ENCODE data around the gene CMPK2. TPM values are rescaled to one million over a fixed set of nuclear protein-coding genes. Genes with fewer than 3 reads are reported as not detected.

CMPK2 gene
- total and polyA plus RNA-seq, 9 of the 15 experiments (the other 6 are each of a cell fraction or from before 2014, with no cell fraction given) = 2.6 to 10.5 (median 5.0) TPM

DNA sequence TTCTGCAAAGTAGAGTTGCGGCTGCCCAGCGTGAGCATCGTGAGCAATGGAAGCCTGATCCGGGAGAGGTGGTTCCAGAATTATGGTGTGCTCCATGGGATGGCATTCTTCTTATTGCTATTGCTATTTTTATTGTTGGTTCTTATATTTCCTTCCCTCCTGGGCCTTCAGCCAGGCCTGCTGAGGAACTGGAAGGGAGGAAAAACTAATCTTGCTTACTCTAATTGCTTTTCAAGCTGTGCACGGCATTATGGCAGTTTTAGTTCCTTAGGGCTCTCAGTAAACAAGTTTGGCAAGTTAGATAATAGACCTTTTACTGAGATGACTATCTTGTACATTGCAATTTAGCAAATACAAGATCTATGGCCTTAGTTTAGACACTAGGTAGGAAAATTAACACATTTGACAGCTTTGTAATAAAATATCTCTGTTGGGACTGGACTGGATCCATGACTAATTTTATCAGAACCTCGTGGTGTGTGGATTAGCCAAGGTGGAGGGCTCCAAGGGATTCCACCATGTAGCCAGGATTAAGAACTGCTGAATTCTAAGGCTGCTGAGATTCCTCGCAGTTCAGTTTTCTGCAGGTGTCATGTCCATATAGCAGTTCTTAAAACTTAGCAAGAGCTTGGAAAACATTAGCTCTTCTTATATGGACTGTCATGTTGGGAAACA, 17.9 kb upstream of the CMPK2 start (continued):
- TF ChIP-seq GATAD2A (IDR thresholded peaks at IDR 0.05) = no peak
- 0 out of 2 replicates have a peak, but pooled peaks have one; percentile 8 for TF ChIP-seq SMARCA4 (IDR thresholded peaks at IDR 0.05)
- TF ChIP-seq CCAR2 (IDR thresholded peaks at IDR 0.05; ENCODE audit: low read depth, low read length) = no peak
- peak; percentile 57 to 70; a peak in 3 of 4 replicates for TF ChIP-seq KDM1A (IDR thresholded peaks at IDR 0.05)
- 0 out of 2 replicates have a peak, but pooled peaks have one; percentile 27 for TF ChIP-seq GATA2 (CRISPR knock-in tag; IDR thresholded peaks at IDR 0.05)
- TF ChIP-seq, protein P1, sequence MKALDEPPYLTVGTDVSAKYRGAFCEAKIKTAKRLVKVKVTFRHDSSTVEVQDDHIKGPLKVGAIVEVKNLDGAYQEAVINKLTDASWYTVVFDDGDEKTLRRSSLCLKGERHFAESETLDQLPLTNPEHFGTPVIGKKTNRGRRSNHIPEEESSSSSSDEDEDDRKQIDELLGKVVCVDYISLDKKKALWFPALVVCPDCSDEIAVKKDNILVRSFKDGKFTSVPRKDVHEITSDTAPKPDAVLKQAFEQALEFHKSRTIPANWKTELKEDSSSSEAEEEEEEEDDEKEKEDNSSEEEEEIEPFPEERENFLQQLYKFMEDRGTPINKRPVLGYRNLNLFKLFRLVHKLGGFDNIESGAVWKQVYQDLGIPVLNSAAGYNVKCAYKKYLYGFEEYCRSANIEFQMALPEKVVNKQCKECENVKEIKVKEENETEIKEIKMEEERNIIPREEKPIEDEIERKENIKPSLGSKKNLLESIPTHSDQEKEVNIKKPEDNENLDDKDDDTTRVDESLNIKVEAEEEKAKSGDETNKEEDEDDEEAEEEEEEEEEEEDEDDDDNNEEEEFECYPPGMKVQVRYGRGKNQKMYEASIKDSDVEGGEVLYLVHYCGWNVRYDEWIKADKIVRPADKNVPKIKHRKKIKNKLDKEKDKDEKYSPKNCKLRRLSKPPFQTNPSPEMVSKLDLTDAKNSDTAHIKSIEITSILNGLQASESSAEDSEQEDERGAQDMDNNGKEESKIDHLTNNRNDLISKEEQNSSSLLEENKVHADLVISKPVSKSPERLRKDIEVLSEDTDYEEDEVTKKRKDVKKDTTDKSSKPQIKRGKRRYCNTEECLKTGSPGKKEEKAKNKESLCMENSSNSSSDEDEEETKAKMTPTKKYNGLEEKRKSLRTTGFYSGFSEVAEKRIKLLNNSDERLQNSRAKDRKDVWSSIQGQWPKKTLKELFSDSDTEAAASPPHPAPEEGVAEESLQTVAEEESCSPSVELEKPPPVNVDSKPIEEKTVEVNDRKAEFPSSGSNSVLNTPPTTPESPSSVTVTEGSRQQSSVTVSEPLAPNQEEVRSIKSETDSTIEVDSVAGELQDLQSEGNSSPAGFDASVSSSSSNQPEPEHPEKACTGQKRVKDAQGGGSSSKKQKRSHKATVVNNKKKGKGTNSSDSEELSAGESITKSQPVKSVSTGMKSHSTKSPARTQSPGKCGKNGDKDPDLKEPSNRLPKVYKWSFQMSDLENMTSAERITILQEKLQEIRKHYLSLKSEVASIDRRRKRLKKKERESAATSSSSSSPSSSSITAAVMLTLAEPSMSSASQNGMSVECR (CRISPR knock-in tag; IDR thresholded peaks at IDR 0.05) = no peak
- peak; percentile 46; the same call in 1 of the 2 replicates for TF ChIP-seq CBFA2T2 (conservative IDR thresholded peaks at IDR 0.05)
- TF ChIP-seq ZNF699 (CRISPR knock-in tag; IDR thresholded peaks at IDR 0.05; ENCODE audit: insufficient replicate concordance) = no peak
- TF ChIP-seq, protein P2, sequence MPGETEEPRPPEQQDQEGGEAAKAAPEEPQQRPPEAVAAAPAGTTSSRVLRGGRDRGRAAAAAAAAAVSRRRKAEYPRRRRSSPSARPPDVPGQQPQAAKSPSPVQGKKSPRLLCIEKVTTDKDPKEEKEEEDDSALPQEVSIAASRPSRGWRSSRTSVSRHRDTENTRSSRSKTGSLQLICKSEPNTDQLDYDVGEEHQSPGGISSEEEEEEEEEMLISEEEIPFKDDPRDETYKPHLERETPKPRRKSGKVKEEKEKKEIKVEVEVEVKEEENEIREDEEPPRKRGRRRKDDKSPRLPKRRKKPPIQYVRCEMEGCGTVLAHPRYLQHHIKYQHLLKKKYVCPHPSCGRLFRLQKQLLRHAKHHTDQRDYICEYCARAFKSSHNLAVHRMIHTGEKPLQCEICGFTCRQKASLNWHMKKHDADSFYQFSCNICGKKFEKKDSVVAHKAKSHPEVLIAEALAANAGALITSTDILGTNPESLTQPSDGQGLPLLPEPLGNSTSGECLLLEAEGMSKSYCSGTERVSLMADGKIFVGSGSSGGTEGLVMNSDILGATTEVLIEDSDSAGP (CRISPR knock-in tag; IDR thresholded peaks at IDR 0.05) = no peak
- TF ChIP-seq TRIM28 (IDR thresholded peaks at IDR 0.05) = no peak
- TF ChIP-seq, protein P3, sequence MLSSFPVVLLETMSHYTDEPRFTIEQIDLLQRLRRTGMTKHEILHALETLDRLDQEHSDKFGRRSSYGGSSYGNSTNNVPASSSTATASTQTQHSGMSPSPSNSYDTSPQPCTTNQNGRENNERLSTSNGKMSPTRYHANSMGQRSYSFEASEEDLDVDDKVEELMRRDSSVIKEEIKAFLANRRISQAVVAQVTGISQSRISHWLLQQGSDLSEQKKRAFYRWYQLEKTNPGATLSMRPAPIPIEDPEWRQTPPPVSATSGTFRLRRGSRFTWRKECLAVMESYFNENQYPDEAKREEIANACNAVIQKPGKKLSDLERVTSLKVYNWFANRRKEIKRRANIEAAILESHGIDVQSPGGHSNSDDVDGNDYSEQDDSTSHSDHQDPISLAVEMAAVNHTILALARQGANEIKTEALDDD (IDR thresholded peaks at IDR 0.05) = peak; percentile 88
- TF ChIP-seq ZNF644 (tag; IDR thresholded peaks at IDR 0.05; ENCODE audit: low read depth) = no peak
- TF ChIP-seq TEAD2 (tag; IDR thresholded peaks at IDR 0.05) = no peak
- no peak for TF ChIP-seq ZNF212 (CRISPR knock-in tag; IDR thresholded peaks at IDR 0.05)
- TF ChIP-seq ARID2 (IDR thresholded peaks at IDR 0.05) = no peak
- TF ChIP-seq PML (IDR thresholded peaks at IDR 0.05; ENCODE audit: low read length) = peak; percentile 15; the same call in 1 of the 2 replicates
- peak; percentile 69; the same call in 1 of the 2 replicates for TF ChIP-seq SOX6 (IDR thresholded peaks at IDR 0.05)
- TF ChIP-seq GABPA (tag; conservative IDR thresholded peaks at IDR 0.05; ENCODE audit: low read depth) = no peak
- peak in 1 of 2 experiments; percentile 91; a peak in 3 of 4 replicates for TF ChIP-seq RCOR1 (IDR thresholded peaks at IDR 0.05; ENCODE audit: borderline replicate concordance in 1 of 2, low read depth in 2 of 2, low read length in 2 of 2)
- TF ChIP-seq HDAC1 (IDR thresholded peaks at IDR 0.05) = 0 out of 4 replicates have a peak, but pooled peaks of 1 of the 2 experiments have one; percentile 39
- no peak for TF ChIP-seq FUS (optimal IDR thresholded peaks at IDR 0.05; ENCODE audit: low read depth, low read length)
- TF ChIP-seq OTX1 (CRISPR knock-in tag; IDR thresholded peaks at IDR 0.05) = no peak
- peak; percentile 85 for TF ChIP-seq TEAD4 (IDR thresholded peaks at IDR 0.05; ENCODE audit: low read length)
- TF ChIP-seq TEAD4 (CRISPR knock-in tag; IDR thresholded peaks at IDR 0.05; ENCODE audit: borderline replicate concordance) = no peak

Data from K562 (cell line).